Stimulated activated CD4-positive, alpha-beta T cell treated with anti-CD3 and anti-CD28 coated beads, Interleukin-15, amount 100 ng/mL, for 24 hours (primary cell): ENCODE measurements around the gene PRDX2.

Experiments used
- DNase-seq: peaks from one replicate; pipeline ENCODE4 v3.0.0-alpha.2; 2020

Gene PRDX2

DNA sequence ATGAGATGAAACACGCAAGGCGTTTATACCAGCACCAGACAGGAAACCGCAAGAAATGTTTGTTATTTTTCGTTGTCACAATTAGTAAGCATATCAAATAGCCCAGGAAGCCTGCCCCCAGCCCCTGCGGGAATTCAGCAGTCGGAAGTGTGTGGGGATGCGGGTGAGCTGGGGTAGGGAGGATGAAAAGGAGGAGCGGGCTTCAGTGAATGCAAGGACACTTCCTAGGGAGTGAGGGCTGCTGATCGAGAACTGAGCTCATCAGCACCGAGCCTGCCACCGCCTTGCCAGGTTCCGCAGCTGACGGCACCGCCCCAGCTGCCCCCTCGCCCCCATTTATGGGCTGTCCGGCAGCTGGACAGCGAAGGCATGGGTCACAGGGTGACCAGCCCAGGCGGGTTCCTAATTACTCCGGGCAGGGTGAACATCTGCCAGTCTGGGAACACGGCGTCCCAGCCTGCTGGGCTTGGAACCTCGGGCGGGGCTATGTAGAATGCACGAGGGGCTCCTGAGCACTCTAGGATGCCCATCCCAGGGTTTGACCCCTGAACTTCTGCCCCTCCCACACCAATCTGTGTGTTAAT lies 51.6 kb downstream of the PRDX2 start:
- no peak for DNase-seq

DNA sequence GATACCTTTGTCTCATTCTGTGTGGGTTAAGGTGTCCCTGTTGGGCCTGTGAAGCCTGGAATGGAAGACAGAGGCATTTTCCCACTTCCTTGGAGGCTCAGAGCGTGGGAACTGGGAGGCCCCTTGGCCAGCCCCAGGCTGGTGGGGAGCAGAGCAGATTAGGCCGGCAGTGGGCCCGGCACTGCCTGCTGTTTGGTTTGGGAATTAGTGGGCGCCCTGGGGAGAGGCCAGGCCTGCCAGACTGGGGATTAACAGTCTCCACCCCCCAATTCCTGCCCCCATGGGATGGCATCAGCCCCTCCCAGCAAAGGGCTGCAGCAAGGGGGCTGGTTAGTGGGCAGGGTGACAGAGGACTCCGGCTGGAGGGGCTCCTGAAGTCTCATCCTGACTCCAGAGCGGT lies 53.1 kb downstream of the PRDX2 start:
- no peak for DNase-seq
